Dermis microvascular lymphatic vessel endothelial cell (primary cell): ENCODE measurements around the gene SESN1. TPM values are rescaled to one million over a fixed set of nuclear protein-coding genes. Genes with fewer than 3 reads are reported as not detected.

Experiments
- DNase-seq, 2 donors: peaks; one replicate each; pipeline versions ENCODE4 v3.0.0 to v3.0.0-alpha.2; 2010; ENCODE audit warnings: low read depth in 2 of 2
- total RNA-seq: library from RNA; depleted of rRNA; stranded (reverse); fragments of >200 nt; gene quantifications from 2 replicates; pipeline ENCODE4 v1.2.1, GENCODE V29; 2014

The SESN1 gene
- total RNA-seq, 1 donor from 2014 or later = 33.6 TPM

DNA sequence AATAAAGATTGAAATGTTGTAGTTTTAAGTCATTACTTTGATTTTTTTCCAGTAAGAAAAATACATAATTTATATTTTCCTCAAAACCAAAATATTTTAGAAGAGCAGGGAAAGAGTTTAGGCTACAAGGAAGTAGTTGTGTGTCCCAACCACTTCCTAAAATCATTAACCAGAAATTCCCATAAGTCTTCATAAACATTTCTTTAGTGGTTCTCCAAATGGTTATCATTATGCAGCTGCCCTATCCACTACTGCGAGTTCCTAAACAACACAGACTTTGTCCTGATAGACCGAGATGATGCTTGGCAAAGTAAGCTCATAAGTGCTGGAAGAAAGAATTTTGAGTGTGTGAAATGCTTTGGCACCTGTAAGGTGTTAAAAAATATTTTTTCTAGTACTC is 152.8 kb downstream of the SESN1 start:
- no peak for DNase-seq

DNA sequence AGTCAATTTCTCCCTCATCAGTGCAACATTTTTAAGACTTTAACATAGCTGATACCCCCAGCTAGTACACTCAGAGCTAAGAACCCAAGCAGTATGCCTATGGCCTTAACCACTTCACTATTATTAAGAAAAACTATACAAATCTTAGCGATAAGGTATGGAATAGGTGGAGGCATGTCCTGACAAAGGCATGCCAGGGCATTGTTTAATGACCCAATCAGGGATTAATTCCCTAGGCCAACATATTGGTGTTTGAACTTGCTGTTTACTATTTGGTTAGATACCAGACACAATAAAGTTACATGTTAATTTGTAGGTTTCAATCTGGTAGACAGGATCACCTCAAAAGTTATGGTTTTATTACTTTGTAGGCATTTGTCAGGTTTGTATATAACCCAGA is 153.4 kb downstream of the SESN1 start:
- DNase-seq = no peak

DNA sequence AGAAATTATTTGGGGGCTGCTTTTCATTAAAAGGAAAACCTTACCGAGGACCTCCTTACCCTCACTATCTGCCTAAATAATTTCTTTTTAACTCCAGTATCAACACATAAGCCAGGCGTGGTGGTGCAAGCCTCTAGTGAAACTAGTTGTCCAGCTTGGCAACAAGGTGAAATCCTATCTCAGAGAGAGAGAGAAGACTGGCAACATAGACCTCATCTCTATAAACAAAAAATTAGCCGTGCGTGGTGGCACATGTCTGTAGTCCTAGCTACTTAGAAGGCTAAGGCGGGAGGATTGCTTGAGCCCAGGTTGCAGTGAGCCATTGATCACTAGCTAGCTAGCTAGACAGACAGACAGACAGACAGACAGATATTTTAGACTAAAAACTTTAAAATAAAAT is 153.9 kb downstream of the SESN1 start:
- DNase-seq = no peak

DNA sequence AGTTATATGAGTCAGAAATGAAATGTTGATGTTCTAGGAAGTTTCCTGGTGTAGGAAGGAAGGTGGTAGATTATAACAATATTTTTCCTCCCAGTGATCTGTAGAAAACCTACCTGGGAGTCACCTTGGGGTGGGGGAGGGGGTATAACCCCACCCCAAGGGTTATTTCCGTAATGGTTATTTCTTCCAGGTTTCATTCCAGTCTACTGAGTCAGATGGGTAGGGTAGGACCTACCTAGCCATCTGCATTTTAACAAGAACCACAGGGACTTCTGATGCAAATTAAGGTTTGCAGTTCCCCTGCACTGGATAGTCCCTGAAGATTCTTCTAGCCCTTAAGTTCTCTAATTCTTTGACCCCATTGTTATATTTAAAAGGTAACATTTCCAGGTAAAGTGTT is 157.5 kb downstream of the SESN1 start:
- no peak for DNase-seq

Other genes starting within 250 kb of the SESN1 start
- 0.51 and 0.64 TPM in 2 replicates for gene ARMC2, start 246.4 kb downstream of the SESN1 start, total RNA-seq
- gene CEP57L1, start 661 bp upstream of the SESN1 start, total RNA-seq = 11.9 and 15.5 TPM in 2 replicates